ENCODE results near the gene DYNC1H1. TPM values are rescaled to one million over a fixed set of nuclear protein-coding genes. Genes with fewer than 3 reads are reported as not detected.

The DYNC1H1 gene
- polyA plus RNA-seq, 1 donor (not counting 4 experiments of a cell fraction or from before 2014, with no cell fraction given), result 166 TPM

DNA sequence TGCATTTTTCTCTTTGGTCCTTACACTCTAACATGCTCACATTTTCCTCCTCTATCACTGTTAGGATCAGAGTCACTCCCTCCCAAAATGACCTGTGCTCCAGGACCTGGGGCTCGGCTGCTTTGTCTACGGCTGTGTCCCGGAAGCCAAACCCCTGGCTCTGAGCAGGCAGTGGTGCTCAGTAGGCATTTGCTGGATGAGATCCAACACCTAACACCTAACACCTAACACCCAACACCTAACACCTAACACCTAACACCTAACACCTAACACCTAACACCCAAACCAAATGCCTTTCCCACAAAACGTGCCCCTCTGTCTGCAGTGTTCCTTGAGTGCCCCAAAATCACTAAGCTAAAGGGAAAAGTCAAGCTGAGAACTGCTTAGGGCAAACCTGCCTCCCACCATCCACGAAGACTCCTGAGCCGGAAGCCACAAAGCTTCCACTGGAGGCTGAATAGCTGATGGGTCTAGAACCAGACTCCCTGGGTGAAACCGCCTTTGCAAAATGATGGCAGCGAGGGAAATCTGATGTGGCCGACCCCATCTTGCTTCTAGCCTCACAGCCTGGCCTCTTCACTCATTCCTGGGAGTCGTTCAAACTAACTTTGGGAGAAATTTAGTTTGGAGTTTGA, 93.2 kb downstream of the DYNC1H1 start:
- H3K9ac ChIP-seq (ENCODE audit: control insufficient read depth, extremely low read depth, insufficient read depth, low read length), result no peak overlapping the region
- no peak overlapping the region for H2AFZ ChIP-seq (ENCODE audit: control insufficient read depth, low read length)
- DNase-seq (ENCODE audit: low read depth, low spot score), result no peak
- no peaks in the 10 kb centered on the region for H3K9me1 ChIP-seq (ENCODE audit: control insufficient read depth, extremely low read depth, insufficient read depth, low read length)
- H3K79me2 ChIP-seq (ENCODE audit: control insufficient read depth, insufficient read depth, low read length), result no peaks in the 10 kb centered on the region
- TF ChIP-seq, protein P1, sequence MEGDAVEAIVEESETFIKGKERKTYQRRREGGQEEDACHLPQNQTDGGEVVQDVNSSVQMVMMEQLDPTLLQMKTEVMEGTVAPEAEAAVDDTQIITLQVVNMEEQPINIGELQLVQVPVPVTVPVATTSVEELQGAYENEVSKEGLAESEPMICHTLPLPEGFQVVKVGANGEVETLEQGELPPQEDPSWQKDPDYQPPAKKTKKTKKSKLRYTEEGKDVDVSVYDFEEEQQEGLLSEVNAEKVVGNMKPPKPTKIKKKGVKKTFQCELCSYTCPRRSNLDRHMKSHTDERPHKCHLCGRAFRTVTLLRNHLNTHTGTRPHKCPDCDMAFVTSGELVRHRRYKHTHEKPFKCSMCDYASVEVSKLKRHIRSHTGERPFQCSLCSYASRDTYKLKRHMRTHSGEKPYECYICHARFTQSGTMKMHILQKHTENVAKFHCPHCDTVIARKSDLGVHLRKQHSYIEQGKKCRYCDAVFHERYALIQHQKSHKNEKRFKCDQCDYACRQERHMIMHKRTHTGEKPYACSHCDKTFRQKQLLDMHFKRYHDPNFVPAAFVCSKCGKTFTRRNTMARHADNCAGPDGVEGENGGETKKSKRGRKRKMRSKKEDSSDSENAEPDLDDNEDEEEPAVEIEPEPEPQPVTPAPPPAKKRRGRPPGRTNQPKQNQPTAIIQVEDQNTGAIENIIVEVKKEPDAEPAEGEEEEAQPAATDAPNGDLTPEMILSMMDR (optimal IDR thresholded peaks at IDR 0.05 in 1 of 3, IDR thresholded peaks at IDR 0.05 in 1 of 3, conservative IDR thresholded peaks at IDR 0.05 in 1 of 3; ENCODE audit: extremely low read depth in 1 of 3, insufficient read depth in 2 of 3, low read length in 3 of 3), result no peak
- no peak for TF ChIP-seq EZH2 (IDR thresholded peaks at IDR 0.05; ENCODE audit: low read length)
- no peak overlapping the region for H3K4me2 ChIP-seq (ENCODE audit: control insufficient read depth, extremely low read depth, insufficient read depth, low read depth, low read length)
- H3K9me3 ChIP-seq (ENCODE audit: control insufficient read depth, low read depth, low read length), result no peaks in the 10 kb centered on the region
- H3K27ac ChIP-seq (ENCODE audit: control insufficient read depth, insufficient read depth, low read length), result no peak overlapping the region
- peaks cover 13% of the 10 kb centered on the region for H3K4me1 ChIP-seq (ENCODE audit: control insufficient read depth, extremely low read depth, insufficient read depth, low read length)
- no peak for FAIRE-seq
- H4K20me1 ChIP-seq (ENCODE audit: control insufficient read depth, extremely low read depth, insufficient read depth, low read length), result no peaks in the 10 kb centered on the region
- H3K27me3 ChIP-seq (ENCODE audit: control insufficient read depth, extremely low read depth, insufficient read depth, low read length), result no peaks in the 10 kb centered on the region
- peaks cover 7 to 9% of the 10 kb centered on the region in 2 experiments for H3K36me3 ChIP-seq (ENCODE audit: control insufficient read depth in 2 of 2, extremely low read depth in 1 of 2, insufficient read depth in 2 of 2, low read length in 2 of 2)
- dilution Hi-C loops (cut with MboI; ENCODE audit: extremely low pct_ligation_motif_present, low sequenced_read_pairs), result no loop called here
- H3K4me3 ChIP-seq (ENCODE audit: control insufficient read depth in 2 of 3, extremely low read depth in 1 of 3, insufficient read depth in 2 of 3, low read depth in 1 of 3, low read length in 3 of 3), result no peak overlapping the region

DNA sequence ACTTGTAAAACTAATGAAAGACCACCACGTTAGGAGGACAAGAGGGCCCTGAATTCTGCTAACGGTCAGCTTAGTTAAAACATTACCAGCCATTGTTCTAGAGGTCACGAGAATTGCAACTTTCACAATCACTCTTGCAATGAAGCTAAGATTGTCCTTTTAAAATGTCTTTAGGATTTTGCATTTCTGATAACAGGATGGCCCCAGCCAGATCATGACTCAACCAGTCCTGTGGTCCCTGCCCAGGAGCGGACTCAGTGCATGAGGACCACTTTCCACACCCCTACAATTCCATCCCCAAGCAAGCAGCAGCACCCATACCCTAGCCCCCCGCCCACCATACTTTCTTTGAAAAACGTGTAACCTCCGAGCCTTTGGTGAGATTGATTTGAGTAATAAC, 93.8 kb downstream of the DYNC1H1 start:
- Histone ChIP-seq H3K27me3 (ENCODE audit: control insufficient read depth, extremely low read depth, insufficient read depth, low read length) (no peaks in the 10 kb centered on the region), H3K27ac (ENCODE audit: control insufficient read depth, insufficient read depth, low read length) (no peak overlapping the region), H3K36me3 (ENCODE audit: control insufficient read depth in 2 of 2, extremely low read depth in 1 of 2, insufficient read depth in 2 of 2, low read length in 2 of 2) (peaks cover 4 to 5% of the 10 kb centered on the region in 2 experiments), H4K20me1 (ENCODE audit: control insufficient read depth, extremely low read depth, insufficient read depth, low read length) (no peaks in the 10 kb centered on the region), H2AFZ (ENCODE audit: control insufficient read depth, low read length) (no peak overlapping the region), H3K9me3 (ENCODE audit: control insufficient read depth, low read depth, low read length) (no peaks in the 10 kb centered on the region), H3K4me3 (ENCODE audit: control insufficient read depth in 2 of 3, extremely low read depth in 1 of 3, insufficient read depth in 2 of 3, low read depth in 1 of 3, low read length in 3 of 3) (no peak overlapping the region), H3K79me2 (ENCODE audit: control insufficient read depth, insufficient read depth, low read length) (no peaks in the 10 kb centered on the region), H3K4me2 (ENCODE audit: control insufficient read depth, extremely low read depth, insufficient read depth, low read depth, low read length) (no peak overlapping the region), H3K4me1 (ENCODE audit: control insufficient read depth, extremely low read depth, insufficient read depth, low read length) (peaks cover 13% of the 10 kb centered on the region), H3K9me1 (ENCODE audit: control insufficient read depth, extremely low read depth, insufficient read depth, low read length) (no peaks in the 10 kb centered on the region), H3K9ac (ENCODE audit: control insufficient read depth, extremely low read depth, insufficient read depth, low read length) (no peak overlapping the region)
- no peak for FAIRE-seq
- no peak for DNase-seq (ENCODE audit: low read depth, low spot score)
- TF ChIP-seq EZH2 (IDR thresholded peaks at IDR 0.05; ENCODE audit: low read length), result no peak
- TF ChIP-seq, protein P1 (optimal IDR thresholded peaks at IDR 0.05 in 1 of 3, IDR thresholded peaks at IDR 0.05 in 1 of 3, conservative IDR thresholded peaks at IDR 0.05 in 1 of 3; ENCODE audit: extremely low read depth in 1 of 3, insufficient read depth in 2 of 3, low read length in 3 of 3), result no peak
- dilution Hi-C loops (cut with MboI; ENCODE audit: extremely low pct_ligation_motif_present, low sequenced_read_pairs), result no loop called here
